B cell (primary cell): ENCODE measurements around the gene DCP2. TPM values are rescaled to one million over a fixed set of nuclear protein-coding genes. Genes with fewer than 3 reads are reported as not detected.

ENCODE experiments used
- ATAC-seq: fragments of 200-7000 bp; cut with Tn5 transposase; one replicate; pipeline ENCODE4 v1.10.0; 2021; ENCODE audit warnings: low read depth, mild to moderate bottlenecking, moderate number of reproducible peaks, moderate library complexity
- CTCF ChIA-PET: fragments of 350-600 bp; sonication (Branson Sonifier 250); formaldehyde crosslinking; loops from one replicate; lab custom pipeline; 2021; ENCODE audit warnings: antibody characterized with exemption, inconsistent platforms; lab: Charles Lee
- POLR2A ChIA-PET: fragments of 350-600 bp; sonication (Branson Sonifier 250); formaldehyde crosslinking; loops from one replicate; lab custom pipeline; 2021; ENCODE audit warnings: antibody characterized with exemption; lab: Charles Lee
- DNase-seq: peaks from one replicate; pipeline ENCODE4 v3.0.0; 2013
- H2AFZ ChIP-seq: 2 replicates; pipeline ENCODE4 v1.6.1; 2012; ENCODE audit warnings: mild to moderate bottlenecking, low read depth, low read length; ENCODE audit not compliant: insufficient read depth, poor library complexity, severe bottlenecking
- H3K27ac ChIP-seq, 2 donors: 1 replicate in 1 of 2; 2 replicates in 1 of 2; pipeline ENCODE4 v1.5.1; 2012 to 2013; ENCODE audit warnings: low read length in 2 of 2, mild to moderate bottlenecking in 2 of 2, moderate library complexity in 1 of 2
- H3K27me3 ChIP-seq, 4 experiments: fragments of 200-600 bp in 1 of 4; sonication (generic) in 1 of 4; replicated peaks in 1 of 4; 1 replicate in 2 of 4; 2 replicates in 2 of 4; pipeline versions ENCODE4 v1.6.1 to v1.7.0; 2013 to 2016; ENCODE audit warnings: low read length in 3 of 4, mild to moderate bottlenecking in 2 of 4, mixed read lengths in 1 of 4, moderate library complexity in 1 of 4; ENCODE audit not compliant: insufficient read depth in 4 of 4, control insufficient read depth in 3 of 4; ENCODE audit errors: control extremely low read depth in 1 of 4
- H3K36me3 ChIP-seq, 2 experiments: replicated peaks in 1 of 2; 1 replicate in 1 of 2; 2 replicates in 1 of 2; pipeline versions ENCODE4 v1.6.1 to v1.7.1; 2013; ENCODE audit warnings: low read length in 1 of 2; ENCODE audit not compliant: insufficient read depth in 2 of 2, control insufficient read depth in 1 of 2; ENCODE audit errors: control extremely low read depth in 1 of 2, extremely low read depth in 1 of 2
- H3K4me1 ChIP-seq, 2 donors: fragments of 200-600 bp in 1 of 2; sonication (generic) in 1 of 2; 1 replicate in 1 of 2; 2 replicates in 1 of 2; pipeline versions ENCODE4 v1.5.1 to v1.6.1; 2013 to 2017; ENCODE audit warnings: low read length in 2 of 2; ENCODE audit not compliant: control insufficient read depth in 2 of 2, insufficient read depth in 2 of 2
- H3K4me2 ChIP-seq: replicated peaks from 2 replicates; pipeline ENCODE3; 2012; ENCODE audit warnings: mild to moderate bottlenecking, low read depth, low read length; ENCODE audit not compliant: poor library complexity, severe bottlenecking
- H3K4me3 ChIP-seq, 5 experiments: fragments of 200-600 bp in 1 of 5; sonication (generic) in 1 of 5; 1 replicate in 3 of 5; 2 replicates in 2 of 5; pipeline versions ENCODE4 v1.5.1 to v1.7.0; 2011 to 2016; ENCODE audit warnings: low read length in 4 of 5, mild to moderate bottlenecking in 4 of 5, low read depth in 2 of 5, control low read depth in 1 of 5, moderate library complexity in 1 of 5; ENCODE audit not compliant: insufficient read depth in 1 of 5; ENCODE audit errors: control extremely low read depth in 1 of 5, extremely low read depth in 1 of 5
- H3K79me2 ChIP-seq: fragments of 200-600 bp; sonication (generic); one replicate; pipeline ENCODE4 v1.6.0; 2016; ENCODE audit warnings: low read length; ENCODE audit not compliant: control insufficient read depth, insufficient read depth
- H3K9ac ChIP-seq: fragments of 200-600 bp; sonication (generic); 2 replicates; pipeline ENCODE4 v1.6.1; 2017; ENCODE audit warnings: mild to moderate bottlenecking, low read length, moderate library complexity
- H3K9me3 ChIP-seq, 3 donors: one replicate each; pipeline versions ENCODE4 v1.6.1 to v1.7.1; 2013; ENCODE audit warnings: low read length in 2 of 3; ENCODE audit not compliant: control insufficient read depth in 2 of 3, insufficient read depth in 1 of 3; ENCODE audit errors: control extremely low read depth in 1 of 3
- H4K20me1 ChIP-seq: 2 replicates; pipeline ENCODE4 v1.6.0; 2012; ENCODE audit warnings: mild to moderate bottlenecking, low read length; ENCODE audit not compliant: insufficient read depth, control insufficient read depth, poor library complexity, severe bottlenecking
- H3K27ac Mint-ChIP-seq: one replicate; pipeline ENCODE4 v1.8.0; 2021; ENCODE audit warnings: mixed read lengths
- H3K27me3 Mint-ChIP-seq: one replicate; pipeline ENCODE4 v1.8.0; 2021; ENCODE audit warnings: mixed read lengths
- H3K4me1 Mint-ChIP-seq: one replicate; pipeline ENCODE4 v1.8.0; 2021; ENCODE audit warnings: mixed read lengths
- H3K4me3 Mint-ChIP-seq: one replicate; pipeline ENCODE4 v1.8.0; 2021; ENCODE audit warnings: mixed read lengths
- H3K9me3 Mint-ChIP-seq: one replicate; pipeline ENCODE4 v1.8.0; 2022; ENCODE audit warnings: mixed read lengths; ENCODE audit not compliant: insufficient read depth
- EZH2 ChIP-seq: IDR thresholded peaks from 2 replicates; pipeline ENCODE4 v1.6.1; 2012; ENCODE audit warnings: borderline replicate concordance, low read depth, mild to moderate bottlenecking, moderate library complexity, low read length; ENCODE audit not compliant: insufficient read depth, poor library complexity, severe bottlenecking
- WGBS: methylation state at CpG from one replicate; pipeline ENCODE4 v1.1.5; 2013; ENCODE audit warnings: missing lambda C conversion rate; ENCODE audit not compliant: insufficient coverage; 5-methylcytosine and 5-hydroxymethylcytosine counted together
- intact Hi-C: fragments of 100-400 bp; cut with micrococcal nuclease; formaldehyde crosslinking; loops from one replicate; pipeline ENCODE4 v1.10.0; 2022
- polyA plus RNA-seq: library from polyadenylated mRNA; depleted of rRNA; stranded (reverse); fragments of >200 nt; gene quantifications from 2 replicates; pipeline ENCODE4 v1.2.3, GENCODE V29; 2012
- total RNA-seq, 2 donors: library from RNA; stranded (reverse); fragments of 120-200 nt in 1 of 2; gene quantifications; 1 replicate in 1 of 2; 2 replicates in 1 of 2; pipeline versions ENCODE4 v1.2.3 to v1.2.4, GENCODE V29; 2013 to 2022
- TF ChIP-seq, protein P1 (sequence below): fragments of 200-600 bp; IDR thresholded peaks from one replicate; pipeline ENCODE4 v1.8.0; 2022; ENCODE audit warnings: antibody characterized with exemption, mild to moderate bottlenecking

Gene DCP2
- total and polyA plus RNA-seq, 2 donors (not counting 1 experiment from before 2014, with no cell fraction given) = 17.9 to 73.1 TPM

DNA sequence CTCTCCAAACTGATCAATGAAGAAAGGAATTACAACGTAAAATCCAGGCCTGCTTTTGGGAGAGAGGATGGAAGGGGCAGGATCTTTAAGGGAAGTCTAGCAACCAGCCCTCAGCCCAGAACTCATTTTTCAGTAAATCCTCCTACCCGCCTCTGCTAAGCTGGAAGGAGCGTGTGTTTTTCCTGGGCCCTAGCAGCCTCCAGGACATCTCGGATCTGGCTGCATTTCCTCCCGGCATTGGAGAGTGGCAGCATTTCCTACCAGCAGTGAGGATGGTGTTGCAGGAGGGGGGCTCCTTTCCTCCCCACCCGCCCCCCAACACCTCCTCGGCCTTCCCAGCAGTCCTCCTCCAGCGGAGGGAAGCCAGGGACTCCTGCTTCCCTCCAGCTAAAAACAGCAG is 54.5 kb downstream of the DCP2 start:
- ATAC-seq = no peak
- WGBS = no CpG with 5 or more reads among the region's 8 CpGs
- no peak overlapping the region for H3K27ac Mint-ChIP-seq
- Histone ChIP-seq H3K4me2 (no peak overlapping the region), H3K79me2 (no peaks in the 10 kb centered on the region), H3K36me3 (no peaks in the 10 kb centered on the region), H4K20me1 (no peaks in the 10 kb centered on the region), H3K27ac (no peak overlapping the region), H3K9ac (no peak overlapping the region), H3K27me3 (no peaks in the 10 kb centered on the region), H2AFZ (no peak overlapping the region), H3K4me1 (no peaks in the 10 kb centered on the region), H3K4me3 (no peak overlapping the region), H3K9me3 (no peaks in the 10 kb centered on the region)
- H3K27me3 Mint-ChIP-seq = no peaks in the 10 kb centered on the region
- no peak overlapping the region for H3K4me3 Mint-ChIP-seq
- POLR2A ChIA-PET = no interaction called here
- TF ChIP-seq EZH2 = no peak
- TF ChIP-seq, protein P1, sequence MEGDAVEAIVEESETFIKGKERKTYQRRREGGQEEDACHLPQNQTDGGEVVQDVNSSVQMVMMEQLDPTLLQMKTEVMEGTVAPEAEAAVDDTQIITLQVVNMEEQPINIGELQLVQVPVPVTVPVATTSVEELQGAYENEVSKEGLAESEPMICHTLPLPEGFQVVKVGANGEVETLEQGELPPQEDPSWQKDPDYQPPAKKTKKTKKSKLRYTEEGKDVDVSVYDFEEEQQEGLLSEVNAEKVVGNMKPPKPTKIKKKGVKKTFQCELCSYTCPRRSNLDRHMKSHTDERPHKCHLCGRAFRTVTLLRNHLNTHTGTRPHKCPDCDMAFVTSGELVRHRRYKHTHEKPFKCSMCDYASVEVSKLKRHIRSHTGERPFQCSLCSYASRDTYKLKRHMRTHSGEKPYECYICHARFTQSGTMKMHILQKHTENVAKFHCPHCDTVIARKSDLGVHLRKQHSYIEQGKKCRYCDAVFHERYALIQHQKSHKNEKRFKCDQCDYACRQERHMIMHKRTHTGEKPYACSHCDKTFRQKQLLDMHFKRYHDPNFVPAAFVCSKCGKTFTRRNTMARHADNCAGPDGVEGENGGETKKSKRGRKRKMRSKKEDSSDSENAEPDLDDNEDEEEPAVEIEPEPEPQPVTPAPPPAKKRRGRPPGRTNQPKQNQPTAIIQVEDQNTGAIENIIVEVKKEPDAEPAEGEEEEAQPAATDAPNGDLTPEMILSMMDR = no peak
- no peak for DNase-seq
- CTCF ChIA-PET = no interaction called here
- H3K4me1 Mint-ChIP-seq = peaks cover 3% of the 10 kb centered on the region
- no peaks in the 10 kb centered on the region for H3K9me3 Mint-ChIP-seq
- intact Hi-C loops = no loop called here

DNA sequence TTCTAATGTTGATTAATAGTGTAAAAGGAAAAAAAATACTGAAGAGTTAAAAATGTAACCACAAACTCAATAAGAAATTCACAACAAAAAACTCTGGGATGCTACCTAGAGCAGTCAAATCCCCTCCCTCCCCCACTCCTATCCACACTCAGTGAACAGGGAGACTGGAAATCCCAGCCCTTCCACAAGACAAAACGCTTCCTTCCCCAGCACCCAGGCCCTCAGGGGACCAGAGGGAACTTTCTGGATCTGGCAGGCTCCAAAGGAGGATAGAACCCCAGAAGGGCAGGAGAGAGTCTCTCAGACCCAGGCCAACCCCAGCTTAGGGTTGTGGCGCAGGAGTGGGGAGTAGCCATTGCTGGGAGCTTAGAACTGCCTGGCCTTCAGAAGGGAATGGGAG is 55.0 kb downstream of the DCP2 start:
- Histone ChIP-seq H3K79me2 (no peaks in the 10 kb centered on the region), H3K4me3 (no peak overlapping the region), H3K9me3 (no peaks in the 10 kb centered on the region), H4K20me1 (no peaks in the 10 kb centered on the region), H3K4me2 (no peak overlapping the region), H3K4me1 (no peaks in the 10 kb centered on the region), H3K27ac (no peak overlapping the region), H3K9ac (no peak overlapping the region), H3K27me3 (no peaks in the 10 kb centered on the region), H2AFZ (no peak overlapping the region), H3K36me3 (no peaks in the 10 kb centered on the region)
- no peak for DNase-seq
- Mint-ChIP-seq H3K4me3 (no peak overlapping the region), H3K27me3 (no peaks in the 10 kb centered on the region), H3K9me3 (no peaks in the 10 kb centered on the region), H3K4me1 (peaks cover 3% of the 10 kb centered on the region), H3K27ac (no peak overlapping the region)
- TF ChIP-seq, protein P1 = no peak
- no peak for TF ChIP-seq EZH2
- intact Hi-C loops = no loop called here
- 100% methylated on average over 1 of the region's 2 CpGs for WGBS
- ChIA-PET POLR2A (no interaction called here), CTCF (no interaction called here)
- no peak for ATAC-seq
